ENCODE measurements around the gene HNRNPDL. TPM values are rescaled to one million over a fixed set of nuclear protein-coding genes. Genes with fewer than 3 reads are reported as not detected.

Gene HNRNPDL
- total RNA-seq, 1 experiment from 2014 or later = 472 TPM

DNA sequence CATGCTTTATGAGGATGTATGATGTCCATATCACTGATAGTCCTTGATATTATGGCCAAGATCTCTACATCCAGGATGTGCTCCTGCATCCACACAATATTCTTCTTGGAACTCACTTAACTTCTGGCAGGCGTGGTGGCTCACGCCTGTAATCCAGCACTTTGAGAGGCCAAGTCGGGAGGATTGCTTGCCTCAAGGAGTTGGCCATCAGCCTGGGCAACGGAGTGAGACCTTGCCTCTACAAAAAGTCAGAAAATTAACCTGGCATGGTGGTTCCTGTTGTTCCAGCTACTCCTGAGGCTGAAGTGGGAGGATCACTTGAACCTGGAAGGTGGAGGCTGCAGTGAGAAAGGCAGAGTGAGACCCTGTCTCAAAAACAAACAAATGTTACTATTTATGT is 54.2 kb downstream of the HNRNPDL start:
- Histone ChIP-seq H3K23ac (ENCODE audit: insufficient read length, low read depth, low read length) (no peak overlapping the region), H3K14ac (ENCODE audit: insufficient read depth, low read length) (no peak overlapping the region), H3K4me1 (ENCODE audit: insufficient read depth, low read length) (peaks cover 3% of the 10 kb centered on the region; the same call in 1 of the 2 replicates), H4K91ac (ENCODE audit: insufficient read length, low read depth, low read length) (no peak overlapping the region), H2BK120ac (ENCODE audit: low read depth, low read length, poor library complexity, severe bottlenecking) (no peak overlapping the region), H2BK12ac (ENCODE audit: insufficient read length, low read depth, low read length) (no peak overlapping the region), H3K79me2 (ENCODE audit: insufficient read depth, low read length) (peaks cover 30% of the 10 kb centered on the region), H3K23me2 (ENCODE audit: insufficient read length, low read depth, low read length, poor library complexity, severe bottlenecking) (peaks cover 7% of the 10 kb centered on the region), H2BK5ac (ENCODE audit: insufficient read length, low read length) (no peak overlapping the region), H3K27me3 (ENCODE audit: insufficient read depth, low read length) (no peaks in the 10 kb centered on the region), H2AFZ (ENCODE audit: low read length) (no peak overlapping the region), H3K9ac (ENCODE audit: extremely low read depth, insufficient read length, low read length) (no peak overlapping the region), H4K8ac (replicated peaks; ENCODE audit: insufficient read length, low read depth, low read length) (no peak overlapping the region), H3K18ac (ENCODE audit: insufficient read length, low read depth, low read length) (no peak overlapping the region), H3K56ac (ENCODE audit: insufficient read length, low read depth, low read length) (no peak overlapping the region), H3K4ac (ENCODE audit: low read depth, low read length) (no peak overlapping the region), H4K20me1 (ENCODE audit: control insufficient read depth, insufficient read depth, insufficient read length) (no peaks in the 10 kb centered on the region), H3K27ac (ENCODE audit: insufficient read length, low read depth, low read length) (no peak overlapping the region), H3T11ph (ENCODE audit: low read length) (no peak overlapping the region), H3K4me2 (ENCODE audit: insufficient read depth, insufficient read length, low read length) (peak overlapping the region; percentile 59), H4K5ac (ENCODE audit: insufficient read length, low read depth, low read length) (no peak overlapping the region), H2BK15ac (ENCODE audit: low read depth, low read length) (no peak overlapping the region), H2BK20ac (ENCODE audit: low read depth, low read length, poor library complexity, severe bottlenecking) (no peak overlapping the region), H3K79me1 (ENCODE audit: insufficient read depth, low read depth, low read length, poor library complexity, severe bottlenecking) (peaks cover 3% of the 10 kb centered on the region), H3K9me3 (ENCODE audit: control insufficient read depth, low read depth, low read length) (no peaks in the 10 kb centered on the region), H2AK5ac (ENCODE audit: insufficient read length, low read length) (no peak overlapping the region)
- no peak for DNase-seq
- H3K27ac Mint-ChIP-seq = no peak overlapping the region
- H3K4me3 Mint-ChIP-seq = peak overlapping the region; percentile 92 to 97
- H3K27me3 Mint-ChIP-seq (ENCODE audit: low read depth) = no peaks in the 10 kb centered on the region
- peaks cover 5 to 8% of the 10 kb centered on the region in 2 experiments; a peak in 3 of 5 replicates for H3K9me3 Mint-ChIP-seq
- peaks cover 31 to 41% (median 36%) of the 10 kb centered on the region in 3 experiments for H3K36me3 Mint-ChIP-seq (ENCODE audit: insufficient read depth in 1 of 3, low read depth in 3 of 3)
- no CpG with 5 or more reads among the region's 4 CpGs for WGBS (ENCODE audit: extremely low coverage, insufficient read length, low lambda C conversion rate)
- TF ChIP-seq, protein P1, sequence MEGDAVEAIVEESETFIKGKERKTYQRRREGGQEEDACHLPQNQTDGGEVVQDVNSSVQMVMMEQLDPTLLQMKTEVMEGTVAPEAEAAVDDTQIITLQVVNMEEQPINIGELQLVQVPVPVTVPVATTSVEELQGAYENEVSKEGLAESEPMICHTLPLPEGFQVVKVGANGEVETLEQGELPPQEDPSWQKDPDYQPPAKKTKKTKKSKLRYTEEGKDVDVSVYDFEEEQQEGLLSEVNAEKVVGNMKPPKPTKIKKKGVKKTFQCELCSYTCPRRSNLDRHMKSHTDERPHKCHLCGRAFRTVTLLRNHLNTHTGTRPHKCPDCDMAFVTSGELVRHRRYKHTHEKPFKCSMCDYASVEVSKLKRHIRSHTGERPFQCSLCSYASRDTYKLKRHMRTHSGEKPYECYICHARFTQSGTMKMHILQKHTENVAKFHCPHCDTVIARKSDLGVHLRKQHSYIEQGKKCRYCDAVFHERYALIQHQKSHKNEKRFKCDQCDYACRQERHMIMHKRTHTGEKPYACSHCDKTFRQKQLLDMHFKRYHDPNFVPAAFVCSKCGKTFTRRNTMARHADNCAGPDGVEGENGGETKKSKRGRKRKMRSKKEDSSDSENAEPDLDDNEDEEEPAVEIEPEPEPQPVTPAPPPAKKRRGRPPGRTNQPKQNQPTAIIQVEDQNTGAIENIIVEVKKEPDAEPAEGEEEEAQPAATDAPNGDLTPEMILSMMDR (conservative IDR thresholded peaks at IDR 0.05) = no peak
- H3K4me1 Mint-ChIP-seq = peaks cover 16 to 18% of the 10 kb centered on the region in 2 experiments
